ENCODE measurements around the gene OMP.

DNA sequence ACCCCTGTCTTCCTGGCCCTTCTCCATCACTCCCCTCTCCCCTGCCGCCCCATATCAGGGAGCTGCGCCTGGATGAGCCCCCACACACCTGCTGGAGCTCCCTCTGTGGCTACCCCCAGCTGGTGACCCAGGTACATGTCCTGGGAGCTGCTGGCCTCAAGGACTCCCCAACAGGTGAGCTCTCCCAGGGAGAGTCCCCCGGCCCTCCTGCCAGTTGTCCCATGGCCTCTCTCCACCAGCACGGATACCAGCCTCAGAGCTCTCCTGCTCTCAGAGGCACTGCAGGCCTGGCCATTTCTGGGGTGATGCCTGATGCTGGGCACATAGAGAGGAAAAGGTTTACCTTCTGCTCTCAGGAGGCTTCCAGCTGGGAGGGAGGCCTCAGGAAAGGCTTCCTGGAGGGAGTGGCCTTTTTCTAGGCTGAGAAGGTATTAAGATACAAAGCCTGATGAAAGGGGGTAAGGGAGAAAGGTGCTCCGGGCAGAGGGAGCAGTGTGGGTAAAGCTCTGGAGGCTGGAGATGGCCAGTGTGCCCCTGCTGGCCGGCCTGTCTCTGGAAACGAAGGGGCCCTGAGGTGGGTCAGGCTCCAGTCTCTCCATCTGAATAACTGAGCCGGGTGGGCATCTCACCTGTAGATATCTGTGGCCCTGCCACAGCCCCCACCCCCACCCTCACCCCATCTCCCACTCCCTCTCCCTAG lies 19.4 kb downstream of the OMP start:
- TF ChIP-seq EZH2 (IDR thresholded peaks at IDR 0.05) (no peak), POLR2AphosphoS5 (IDR thresholded peaks at IDR 0.05; ENCODE audit: borderline replicate concordance, low read depth, low read length) (no peak)

All from SK-N-MC (cell line).